HG03521 (cell line): Measurements from ENCODE around the gene TRIM59.
"Not testable (repeated sequence)": the region's sequence is repeated elsewhere in the genome, so short reads cannot be mapped to it uniquely, and the experiment has no call there.

Source experiments
- ATAC-seq: cut with Tn5 transposase; IDR thresholded peaks from one replicate; pipeline ENCODE4 v1.9.1; 2021; ENCODE audit warnings: mild to moderate bottlenecking, moderate library complexity; ENCODE audit not compliant: unreplicated experiment

Gene TRIM59

GRCh38 chr3:160458151-160458550, 8.6 kb upstream of the TRIM59 start:
- ATAC-seq = no peak

GRCh38 chr3:160455846-160456245, 6.3 kb upstream of the TRIM59 start:
- no peak for ATAC-seq

- ATAC-seq = no peak
Observed at GRCh38 chr3:160454995-160455394, 5.4 kb upstream of the TRIM59 start.

- not testable (repeated sequence) for ATAC-seq
Observed at GRCh38 chr3:160452251-160452650, 2.7 kb upstream of the TRIM59 start.

GRCh38 chr3:160451602-160452001, 2.0 kb upstream of the TRIM59 start:
- ATAC-seq = no peak

- ATAC-seq = no peak
Observed at GRCh38 chr3:160450846-160451245, 1.3 kb upstream of the TRIM59 start.

GRCh38 chr3:160448845-160449635, 546 bp downstream of the TRIM59 start:
- ATAC-seq = peak; percentile 39

GRCh38 chr3:160447544-160447943, 2.0 kb downstream of the TRIM59 start:
- no peak for ATAC-seq

- no peak for ATAC-seq
Observed at GRCh38 chr3:160446522-160447056, 3.0 kb downstream of the TRIM59 start.

- ATAC-seq = no peak
Observed at GRCh38 chr3:160445854-160446253, 3.7 kb downstream of the TRIM59 start.

- no peak for ATAC-seq
Observed at GRCh38 chr3:160444411-160444810, 5.2 kb downstream of the TRIM59 start.

GRCh38 chr3:160440687-160441086, 8.9 kb downstream of the TRIM59 start:
- ATAC-seq = no peak

- no peak for ATAC-seq
Observed at GRCh38 chr3:160437083-160437455, 12.5 kb downstream of the TRIM59 start.

GRCh38 chr3:160435747-160436146, 13.8 kb downstream of the TRIM59 start:
- no peak for ATAC-seq

GRCh38 chr3:160435095-160435494, 14.5 kb downstream of the TRIM59 start:
- no peak for ATAC-seq

- no peak for ATAC-seq
Observed at GRCh38 chr3:160434071-160434470, 15.5 kb downstream of the TRIM59 start.

- no peak for ATAC-seq
Observed at GRCh38 chr3:160427832-160428424, 21.7 kb downstream of the TRIM59 start.

GRCh38 chr3:160417311-160417710, 32.3 kb downstream of the TRIM59 start:
- no peak for ATAC-seq

GRCh38 chr3:160413613-160414248, 35.9 kb downstream of the TRIM59 start:
- ATAC-seq = peak; percentile 74

GRCh38 chr3:160412477-160412876, 37.1 kb downstream of the TRIM59 start:
- ATAC-seq = no peak

GRCh38 chr3:160409812-160410610, 39.6 kb downstream of the TRIM59 start:
- ATAC-seq = no peak
